ENCODE results near the gene EPG5.
"Not testable (repeated sequence)": the region's sequence is repeated elsewhere in the genome, so short reads cannot be mapped to it uniquely, and the experiment has no call there.

EPG5 gene

GRCh38 chr18:45978084-45978483 is 11.0 kb upstream of the EPG5 start:
- no peak for DNase-seq (ENCODE audit: low read depth in 2 of 2)

DNA sequence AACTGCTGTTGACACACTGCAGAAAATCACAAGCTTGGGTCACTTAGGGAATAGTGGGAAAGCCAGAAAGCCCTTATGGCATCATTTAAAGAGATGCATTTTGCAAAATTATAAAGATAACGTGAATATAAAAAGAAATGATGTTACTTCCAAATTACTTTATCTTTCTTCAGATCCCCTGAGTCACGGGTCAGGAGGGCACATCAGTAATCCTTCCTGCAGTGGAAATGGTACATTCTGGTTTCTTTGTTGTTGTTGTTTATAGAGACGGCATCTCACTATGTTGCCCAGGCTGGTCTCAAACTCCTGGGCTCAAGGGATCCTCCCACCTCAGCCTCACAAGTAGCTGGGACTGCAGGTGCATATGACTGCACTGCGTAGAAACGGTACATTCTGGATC is 9.8 kb upstream of the EPG5 start:
- no peak for DNase-seq (ENCODE audit: low read depth in 2 of 2)

- no peak for DNase-seq (ENCODE audit: low read depth in 2 of 2)
Measured at GRCh38 chr18:45976566-45976965, 9.4 kb upstream of the EPG5 start.

DNA sequence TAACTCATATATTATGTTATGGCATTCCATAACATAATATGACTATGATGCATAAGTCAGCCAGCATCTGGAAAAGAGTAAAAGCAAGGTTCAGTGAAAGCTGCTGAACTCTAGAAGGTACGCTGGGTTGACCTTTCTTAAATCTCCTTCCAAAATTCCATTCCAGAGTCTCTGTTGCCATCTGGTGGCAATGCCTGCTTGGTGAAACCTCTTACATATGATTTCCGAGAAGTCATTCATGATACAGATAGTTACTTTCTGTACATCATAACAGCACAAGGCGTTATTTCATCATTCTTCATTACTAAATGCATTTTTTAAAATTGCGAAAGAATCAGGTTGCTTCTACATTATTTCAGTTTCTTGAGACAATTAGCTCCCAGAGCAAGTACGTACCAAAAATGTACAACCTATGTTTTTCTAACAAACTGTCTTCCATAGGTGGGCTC is 7.0 kb upstream of the EPG5 start:
- DNase-seq (ENCODE audit: low read depth in 2 of 2): peak; percentile 80 to 81

- DNase-seq (ENCODE audit: low read depth in 2 of 2): not testable (repeated sequence)
Measured at GRCh38 chr18:45964913-45965312, 2.2 kb downstream of the EPG5 start.

GRCh38 chr18:45962866-45963265 is 4.3 kb downstream of the EPG5 start:
- DNase-seq (ENCODE audit: low read depth in 2 of 2): no peak

- DNase-seq (ENCODE audit: low read depth in 2 of 2): no peak
Measured at GRCh38 chr18:45962461-45962860, 4.7 kb downstream of the EPG5 start.

DNA sequence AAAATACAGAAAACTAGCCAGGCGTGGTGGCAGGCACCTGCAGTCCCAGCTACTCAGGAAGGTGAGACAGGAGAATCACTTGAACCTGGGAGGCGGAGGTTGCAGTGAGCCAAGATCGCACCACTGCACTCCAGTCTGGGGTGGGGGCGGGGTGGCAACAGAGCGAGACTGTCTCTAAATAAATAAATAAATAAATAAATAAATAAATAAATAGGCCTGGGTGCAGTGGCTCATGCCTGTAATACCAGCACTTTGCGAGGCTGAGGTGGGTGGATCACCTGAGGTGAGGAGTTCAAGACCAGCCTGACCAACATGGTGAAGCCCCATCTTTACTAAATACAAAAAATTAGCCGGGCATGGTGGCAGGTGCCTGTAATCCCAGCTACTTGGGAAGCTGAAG is 7.6 kb downstream of the EPG5 start:
- not testable (repeated sequence) for DNase-seq (ENCODE audit: low read depth in 2 of 2)

DNA sequence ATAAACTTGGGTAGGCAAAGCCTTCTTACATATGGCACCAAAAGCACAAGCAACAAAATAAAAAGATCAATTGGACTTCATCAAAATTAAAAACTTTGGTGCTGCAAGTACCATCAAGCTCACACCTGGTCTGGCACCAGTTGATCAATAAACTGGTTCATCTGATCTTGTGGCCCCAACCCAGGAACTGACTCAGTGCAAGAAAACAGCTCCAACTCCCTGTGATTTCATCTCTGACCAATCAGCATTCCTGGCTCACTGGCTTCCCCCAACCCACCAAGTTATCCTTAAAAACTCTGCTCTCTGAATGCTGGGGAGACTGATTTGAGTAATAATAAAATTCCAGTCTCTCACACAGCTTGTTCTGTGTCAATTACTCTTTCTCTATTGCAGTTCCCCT is 8.4 kb downstream of the EPG5 start:
- DNase-seq (ENCODE audit: low read depth in 2 of 2): no peak

- DNase-seq (ENCODE audit: low read depth in 2 of 2): no peak
Measured at GRCh38 chr18:45958027-45958426, 9.1 kb downstream of the EPG5 start.

DNA sequence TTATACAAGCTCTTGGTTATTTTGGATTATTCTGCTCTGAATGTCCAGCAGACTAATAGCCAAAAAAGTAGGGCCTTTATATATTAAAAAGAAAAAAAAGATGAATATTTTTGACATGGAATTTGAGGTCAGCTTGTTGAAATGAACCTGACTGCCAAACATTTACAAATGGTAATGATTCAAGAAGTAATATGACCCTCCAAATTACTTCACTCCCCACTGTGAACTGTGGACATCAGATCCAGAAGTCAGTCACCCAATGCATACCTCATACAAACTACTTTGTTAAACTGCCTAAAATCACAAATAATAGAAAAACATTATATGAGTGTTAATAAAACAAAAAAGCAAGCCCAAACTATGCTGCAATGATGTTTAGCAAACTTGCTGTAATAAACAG is 10.0 kb downstream of the EPG5 start:
- peak; percentile 37 to 41 for DNase-seq (ENCODE audit: low read depth in 2 of 2)

- DNase-seq (ENCODE audit: low read depth in 2 of 2): peak; percentile 81 to 85
Measured at GRCh38 chr18:45954070-45954934, 12.8 kb downstream of the EPG5 start.

GRCh38 chr18:45951016-45951714 is 16.0 kb downstream of the EPG5 start:
- peak; percentile 62 to 67 for DNase-seq (ENCODE audit: low read depth in 2 of 2)

- DNase-seq (ENCODE audit: low read depth in 2 of 2): no peak
Measured at GRCh38 chr18:45945669-45946068, 21.5 kb downstream of the EPG5 start.

GRCh38 chr18:45940724-45941123 is 26.4 kb downstream of the EPG5 start:
- DNase-seq (ENCODE audit: low read depth in 2 of 2): no peak

DNA sequence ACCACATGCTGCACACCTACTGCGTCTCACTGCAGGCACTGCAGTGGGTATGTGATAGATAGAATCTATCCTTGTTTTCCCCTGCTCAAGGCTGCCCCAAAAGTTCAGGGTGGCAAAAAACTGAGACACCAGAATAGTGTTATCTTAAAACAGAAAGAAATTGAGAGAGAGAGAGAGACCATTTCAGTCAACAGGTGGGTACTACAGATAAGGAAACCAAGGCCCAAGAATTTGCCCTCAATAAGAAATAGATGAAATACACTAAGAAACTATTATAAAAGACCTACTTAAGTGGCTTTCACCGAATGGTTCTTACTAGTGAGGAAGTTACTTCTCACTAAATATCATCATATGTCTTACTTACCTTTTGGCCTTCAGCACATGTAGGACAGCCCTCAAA is 27.9 kb downstream of the EPG5 start:
- DNase-seq (ENCODE audit: low read depth in 2 of 2): no peak

- DNase-seq (ENCODE audit: low read depth in 2 of 2): no peak
Measured at GRCh38 chr18:45938488-45938935, 28.6 kb downstream of the EPG5 start.

DNA sequence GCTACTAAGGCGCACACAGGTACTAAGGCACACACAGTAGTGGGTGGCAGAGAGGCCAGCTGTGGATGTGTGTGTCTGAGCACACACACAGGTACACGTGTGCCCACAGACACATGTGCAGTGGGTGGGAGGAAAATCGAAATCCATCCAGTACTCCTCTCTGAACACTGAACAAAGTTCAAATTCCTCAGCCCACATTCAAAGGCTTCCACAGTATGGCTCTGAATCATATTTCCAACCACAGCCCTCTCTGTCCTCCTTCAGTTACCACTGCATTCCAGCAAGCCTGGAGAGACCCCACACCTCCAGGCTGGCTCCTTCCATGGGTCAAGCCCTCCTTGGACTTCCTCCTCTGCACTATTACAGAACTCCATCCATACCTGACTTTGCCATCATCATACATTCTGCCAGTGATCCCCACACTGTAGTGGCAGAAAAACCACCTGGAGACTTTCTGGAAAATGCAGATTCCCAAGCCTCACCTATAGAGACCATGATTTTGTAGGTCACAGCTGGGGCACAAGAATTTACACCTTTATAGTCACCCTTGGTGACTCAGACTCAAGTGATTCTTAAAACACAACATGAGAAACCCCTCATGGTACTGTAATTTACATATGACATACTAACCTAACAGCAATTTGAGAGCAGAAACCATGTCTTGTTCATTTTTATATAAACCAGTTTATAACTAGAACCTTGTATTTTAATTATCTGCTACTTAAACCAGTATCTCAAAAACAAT is 31.4 kb downstream of the EPG5 start:
- DNase-seq (ENCODE audit: low read depth in 2 of 2): peak in 1 of 2 experiments; percentile 15

- DNase-seq (ENCODE audit: low read depth in 2 of 2): no peak
Measured at GRCh38 chr18:45932708-45933107, 34.4 kb downstream of the EPG5 start.

- no peak for DNase-seq (ENCODE audit: low read depth in 2 of 2)
Measured at GRCh38 chr18:45930963-45931362, 36.2 kb downstream of the EPG5 start.

DNA sequence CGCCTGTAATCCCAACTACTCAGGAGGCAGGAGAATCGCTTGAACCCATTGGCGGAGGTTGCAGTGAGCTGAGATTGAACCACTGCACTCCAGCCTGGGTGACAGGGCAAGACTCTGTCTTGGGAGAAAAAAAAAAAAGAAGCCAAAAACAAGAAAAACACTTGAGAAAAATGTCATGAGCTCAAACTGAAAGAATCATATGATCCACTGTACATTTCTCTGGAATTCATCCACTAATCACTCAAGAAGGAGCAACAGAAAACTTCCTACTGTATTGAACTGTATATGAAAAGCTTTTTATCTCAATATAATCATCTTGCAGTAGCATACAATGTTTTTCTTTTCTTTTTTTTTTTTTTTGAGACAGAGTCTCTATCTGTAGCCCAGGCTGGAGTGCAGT is 40.4 kb downstream of the EPG5 start:
- no peak for DNase-seq (ENCODE audit: low read depth in 2 of 2)

- no peak for DNase-seq (ENCODE audit: low read depth in 2 of 2)
Measured at GRCh38 chr18:45926085-45926484, 41.0 kb downstream of the EPG5 start.

Data from fibroblast of skin of left biceps (primary cell).